ENCODE data around the gene EXOC3L2. TPM values are rescaled to one million over a fixed set of nuclear protein-coding genes. Genes with fewer than 3 reads are reported as not detected.

EXOC3L2 gene
- total RNA-seq, 2 donors from 2014 or later: 2.2 to 2.4 TPM

- H3K9me3 ChIP-seq: no peaks in the 10 kb centered on the region
- H3K27ac ChIP-seq: no peak overlapping the region
- peaks cover 6 to 8% of the 10 kb centered on the region in 2 donors for H3K4me1 ChIP-seq (ENCODE audit: control insufficient read depth in 1 of 2, low read depth in 2 of 2)
- no peak for DNase-seq (ENCODE audit: low spot score)
- ATAC-seq (ENCODE audit: insufficient number of reproducible peaks, low FRiP score, low read depth): no peak
- no peaks in the 10 kb centered on the region for H3K36me3 ChIP-seq
- TF ChIP-seq CTCF (IDR thresholded peaks at IDR 0.05): no peak
- H3K4me3 ChIP-seq: no peak overlapping the region
- H3K27me3 ChIP-seq (replicated peaks; ENCODE audit: insufficient read depth): no peaks in the 10 kb centered on the region
Observed at GRCh38 chr19:45218911-45219743, 26.1 kb downstream of the EXOC3L2 start.

- no peak for ATAC-seq (ENCODE audit: insufficient number of reproducible peaks, low FRiP score, low read depth)
- TF ChIP-seq CTCF (IDR thresholded peaks at IDR 0.05): no peak
- Histone ChIP-seq H3K27ac (no peak overlapping the region), H3K4me3 (no peak overlapping the region), H3K4me1 (ENCODE audit: control insufficient read depth in 1 of 2, low read depth in 2 of 2) (peaks cover 6 to 8% of the 10 kb centered on the region in 2 donors), H3K36me3 (no peaks in the 10 kb centered on the region), H3K9me3 (no peaks in the 10 kb centered on the region), H3K27me3 (replicated peaks; ENCODE audit: insufficient read depth) (no peaks in the 10 kb centered on the region)
- no peak for DNase-seq (ENCODE audit: low spot score)
Observed at GRCh38 chr19:45218426-45218825, 26.8 kb downstream of the EXOC3L2 start.

DNA sequence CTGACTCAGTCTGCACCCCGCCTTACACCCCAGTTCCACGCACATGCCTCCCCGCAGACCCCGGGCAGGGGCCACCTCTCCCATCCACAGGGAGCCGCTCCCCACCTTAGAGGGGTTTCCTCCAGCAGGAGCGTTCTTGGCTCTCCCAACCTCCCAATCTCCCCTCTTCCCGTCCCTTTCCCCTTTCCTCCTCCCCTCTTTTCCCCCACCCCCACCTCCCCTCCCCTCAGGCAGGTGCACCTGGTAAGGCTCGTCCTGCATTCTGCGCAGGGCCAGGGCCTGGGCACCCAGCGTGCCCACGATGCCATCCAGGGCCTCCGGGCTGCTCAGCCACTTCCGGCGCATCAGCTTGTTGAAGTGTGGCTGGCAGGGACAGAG, 27.3 kb downstream of the EXOC3L2 start:
- ATAC-seq (ENCODE audit: insufficient number of reproducible peaks, low FRiP score, low read depth): no peak
- H3K4me1 ChIP-seq (ENCODE audit: control insufficient read depth in 1 of 2, low read depth in 2 of 2): peaks cover 6 to 8% of the 10 kb centered on the region in 2 donors

DNA sequence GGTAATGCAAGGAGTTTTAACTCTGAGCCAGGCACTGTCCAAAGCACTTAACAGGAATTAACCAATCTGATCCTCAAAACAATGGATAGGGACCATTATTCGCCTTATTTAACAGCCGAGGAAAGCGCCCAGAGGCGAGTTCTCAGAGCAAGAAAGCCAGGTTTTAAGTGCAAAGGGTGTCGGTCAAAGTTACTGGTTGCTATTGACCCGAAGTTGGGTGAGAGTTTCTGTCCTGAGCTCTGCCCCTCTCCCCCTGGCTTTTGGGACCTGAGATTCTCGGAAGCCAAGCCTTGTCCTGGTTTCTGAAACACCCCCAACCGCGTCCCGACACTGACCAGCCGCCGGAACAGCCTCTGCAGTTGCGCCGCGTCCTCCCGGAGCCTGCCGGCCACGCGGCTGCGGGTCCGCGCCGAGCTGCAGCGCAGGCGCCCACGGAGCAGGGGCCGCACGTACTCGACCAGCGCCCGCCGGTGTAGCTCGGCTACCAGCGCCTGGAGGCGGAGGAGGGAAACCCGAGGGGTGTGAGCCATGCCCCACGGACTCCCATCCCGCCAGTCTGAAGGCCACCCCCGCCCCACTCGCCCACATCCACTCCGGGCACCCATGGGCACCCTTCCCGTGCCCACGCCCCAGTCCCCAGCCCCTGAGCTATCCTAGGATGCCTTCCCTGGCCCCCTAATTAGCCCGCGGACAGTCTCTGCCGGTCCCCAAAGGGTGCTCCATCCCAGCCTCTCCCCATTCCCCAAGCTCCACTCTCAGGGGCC, 27.8 kb downstream of the EXOC3L2 start:
- no peak for ATAC-seq (ENCODE audit: insufficient number of reproducible peaks, low FRiP score, low read depth)

More for the DNA sequence above, 27.3 kb downstream of the EXOC3L2 start:
- no peak overlapping the region for H3K27ac ChIP-seq
- no peaks in the 10 kb centered on the region for H3K9me3 ChIP-seq
- no peaks in the 10 kb centered on the region for H3K36me3 ChIP-seq
- DNase-seq (ENCODE audit: low spot score): no peak
- no peak for TF ChIP-seq CTCF (IDR thresholded peaks at IDR 0.05)
- H3K4me3 ChIP-seq: no peak overlapping the region
- no peaks in the 10 kb centered on the region for H3K27me3 ChIP-seq (replicated peaks; ENCODE audit: insufficient read depth)

More for the DNA sequence above, 27.8 kb downstream of the EXOC3L2 start:
- Histone ChIP-seq H3K27ac (no peak overlapping the region), H3K27me3 (replicated peaks; ENCODE audit: insufficient read depth) (no peaks in the 10 kb centered on the region), H3K9me3 (no peaks in the 10 kb centered on the region), H3K36me3 (no peaks in the 10 kb centered on the region), H3K4me1 (ENCODE audit: control insufficient read depth in 1 of 2, low read depth in 2 of 2) (peaks cover 6 to 8% of the 10 kb centered on the region in 2 donors), H3K4me3 (no peak overlapping the region)
- no peak for TF ChIP-seq CTCF (IDR thresholded peaks at IDR 0.05)
- no peak for DNase-seq (ENCODE audit: low spot score)
